Activated naive CD4-positive, alpha-beta T cell treated with anti-CD3 and anti-CD28 coated beads, Interleukin-2, amount 10 ng/mL, durations not matched to agents 7 days and 5 days (primary cell): ENCODE data around the gene VAV2.

Source experiments
- CTCF ChIA-PET: fragments of 350-600 bp; sonication (Branson Sonifier 250); formaldehyde crosslinking; loops from one replicate; lab custom pipeline; 2021; ENCODE audit warnings: antibody characterized with exemption; lab: Charles Lee
- DNase-seq: peaks from one replicate; pipeline ENCODE4 v3.0.0-alpha.2; 2020
- H3K27ac Mint-ChIP-seq: one replicate; pipeline ENCODE4 v1.8.0; 2021; ENCODE audit warnings: mild to moderate bottlenecking, moderate library complexity, mixed read lengths
- H3K27me3 Mint-ChIP-seq: one replicate; pipeline ENCODE4 v1.8.0; 2021; ENCODE audit warnings: mild to moderate bottlenecking, mixed read lengths
- H3K36me3 Mint-ChIP-seq: one replicate; pipeline ENCODE4 v1.8.0; 2021; ENCODE audit warnings: mixed read lengths
- H3K4me1 Mint-ChIP-seq: one replicate; pipeline ENCODE4 v1.8.0; 2021; ENCODE audit warnings: mixed read lengths
- H3K4me3 Mint-ChIP-seq: one replicate; pipeline ENCODE4 v1.8.0; 2021; ENCODE audit warnings: mild to moderate bottlenecking, moderate library complexity, mixed read lengths
- H3K9me3 Mint-ChIP-seq: one replicate; pipeline ENCODE4 v1.8.0; 2021; ENCODE audit warnings: mixed read lengths

The VAV2 gene

GRCh38 chr9:133862585-133863256, 129.4 kb downstream of the VAV2 start:
- DNase-seq, result no peak
- Mint-ChIP-seq H3K36me3 (no peaks in the 10 kb centered on the region), H3K4me3 (no peak overlapping the region), H3K9me3 (peaks cover 4% of the 10 kb centered on the region), H3K27ac (no peak overlapping the region), H3K4me1 (peaks cover 2% of the 10 kb centered on the region), H3K27me3 (peaks cover 5% of the 10 kb centered on the region)
- CTCF ChIA-PET, result no interaction called here

GRCh38 chr9:133861692-133862091, 130.4 kb downstream of the VAV2 start:
- CTCF ChIA-PET, result no interaction called here
- Mint-ChIP-seq H3K4me3 (no peak overlapping the region), H3K4me1 (peaks cover 2% of the 10 kb centered on the region), H3K27ac (no peak overlapping the region), H3K9me3 (peaks cover 4% of the 10 kb centered on the region), H3K36me3 (no peaks in the 10 kb centered on the region), H3K27me3 (peaks cover 5% of the 10 kb centered on the region)
- no peak for DNase-seq

- H3K4me3 Mint-ChIP-seq, result no peak overlapping the region
- CTCF ChIA-PET, result no interaction called here
- no peaks in the 10 kb centered on the region for H3K36me3 Mint-ChIP-seq
- DNase-seq, result no peak
- peaks cover 5% of the 10 kb centered on the region for H3K27me3 Mint-ChIP-seq
- peaks cover 2% of the 10 kb centered on the region for H3K4me1 Mint-ChIP-seq
- H3K27ac Mint-ChIP-seq, result no peak overlapping the region
- peaks cover 4% of the 10 kb centered on the region for H3K9me3 Mint-ChIP-seq
These were observed 131.0 kb downstream of the VAV2 start for GRCh38 chr9:133861086-133861485.

- peaks cover 5% of the 10 kb centered on the region for H3K27me3 Mint-ChIP-seq
- CTCF ChIA-PET, result no interaction called here
- H3K36me3 Mint-ChIP-seq, result no peaks in the 10 kb centered on the region
These were observed 133.4 kb downstream of the VAV2 start for GRCh38 chr9:133858771-133859170.

GRCh38 chr9:133857639-133858038, 134.5 kb downstream of the VAV2 start:
- H3K36me3 Mint-ChIP-seq, result no peaks in the 10 kb centered on the region
- H3K27me3 Mint-ChIP-seq, result peaks cover 3% of the 10 kb centered on the region
- CTCF ChIA-PET, result no interaction called here
- H3K27ac Mint-ChIP-seq, result no peak overlapping the region
- H3K9me3 Mint-ChIP-seq, result no peaks in the 10 kb centered on the region
- no peak for DNase-seq
- no peak overlapping the region for H3K4me3 Mint-ChIP-seq
- H3K4me1 Mint-ChIP-seq, result peaks cover 2% of the 10 kb centered on the region

More at GRCh38 chr9:133858771-133859170, 133.4 kb downstream of the VAV2 start:
- peaks cover 2% of the 10 kb centered on the region for H3K4me1 Mint-ChIP-seq
- no peak for DNase-seq
- no peaks in the 10 kb centered on the region for H3K9me3 Mint-ChIP-seq
- H3K27ac Mint-ChIP-seq, result no peak overlapping the region
- H3K4me3 Mint-ChIP-seq, result no peak overlapping the region

GRCh38 chr9:133856798-133857197, 135.3 kb downstream of the VAV2 start:
- CTCF ChIA-PET, result no interaction called here
- no peaks in the 10 kb centered on the region for H3K27me3 Mint-ChIP-seq

GRCh38 chr9:133855802-133856521, 136.2 kb downstream of the VAV2 start:
- Mint-ChIP-seq H3K4me3 (no peak overlapping the region), H3K27ac (no peak overlapping the region), H3K4me1 (no peaks in the 10 kb centered on the region), H3K9me3 (no peaks in the 10 kb centered on the region), H3K27me3 (no peaks in the 10 kb centered on the region), H3K36me3 (no peaks in the 10 kb centered on the region)
- CTCF ChIA-PET, result no interaction called here
- no peak for DNase-seq

More at GRCh38 chr9:133856798-133857197, 135.3 kb downstream of the VAV2 start:
- no peak overlapping the region for H3K27ac Mint-ChIP-seq
- H3K9me3 Mint-ChIP-seq, result no peaks in the 10 kb centered on the region
- H3K36me3 Mint-ChIP-seq, result no peaks in the 10 kb centered on the region
- H3K4me3 Mint-ChIP-seq, result no peak overlapping the region
- H3K4me1 Mint-ChIP-seq, result no peaks in the 10 kb centered on the region
- DNase-seq, result no peak

GRCh38 chr9:133855371-133855770, 136.8 kb downstream of the VAV2 start:
- no peaks in the 10 kb centered on the region for H3K9me3 Mint-ChIP-seq
- H3K4me1 Mint-ChIP-seq, result no peaks in the 10 kb centered on the region
- no peak overlapping the region for H3K4me3 Mint-ChIP-seq
- no peaks in the 10 kb centered on the region for H3K36me3 Mint-ChIP-seq
- no peak overlapping the region for H3K27ac Mint-ChIP-seq
- no peak for DNase-seq
- H3K27me3 Mint-ChIP-seq, result no peaks in the 10 kb centered on the region
- CTCF ChIA-PET, result no interaction called here

GRCh38 chr9:133854765-133855164, 137.4 kb downstream of the VAV2 start:
- Mint-ChIP-seq H3K36me3 (no peaks in the 10 kb centered on the region), H3K27ac (no peak overlapping the region), H3K27me3 (no peaks in the 10 kb centered on the region), H3K9me3 (no peaks in the 10 kb centered on the region), H3K4me1 (no peaks in the 10 kb centered on the region), H3K4me3 (no peak overlapping the region)
- no peak for DNase-seq
- CTCF ChIA-PET, result no interaction called here

GRCh38 chr9:133854048-133854447, 138.1 kb downstream of the VAV2 start:
- no peak overlapping the region for H3K27ac Mint-ChIP-seq
- H3K36me3 Mint-ChIP-seq, result no peaks in the 10 kb centered on the region
- no peaks in the 10 kb centered on the region for H3K9me3 Mint-ChIP-seq
- no peaks in the 10 kb centered on the region for H3K27me3 Mint-ChIP-seq
- CTCF ChIA-PET, result no interaction called here
- no peak overlapping the region for H3K4me3 Mint-ChIP-seq
- no peak for DNase-seq
- no peaks in the 10 kb centered on the region for H3K4me1 Mint-ChIP-seq

GRCh38 chr9:133853331-133853730, 138.8 kb downstream of the VAV2 start:
- no peak for DNase-seq
- no peaks in the 10 kb centered on the region for H3K9me3 Mint-ChIP-seq
- no peaks in the 10 kb centered on the region for H3K36me3 Mint-ChIP-seq
- H3K27ac Mint-ChIP-seq, result no peak overlapping the region
- CTCF ChIA-PET, result no interaction called here
- H3K4me1 Mint-ChIP-seq, result no peaks in the 10 kb centered on the region
- H3K27me3 Mint-ChIP-seq, result no peaks in the 10 kb centered on the region
- no peak overlapping the region for H3K4me3 Mint-ChIP-seq

GRCh38 chr9:133852431-133852830, 139.7 kb downstream of the VAV2 start:
- H3K9me3 Mint-ChIP-seq, result no peaks in the 10 kb centered on the region
- no peaks in the 10 kb centered on the region for H3K27me3 Mint-ChIP-seq
- no peak overlapping the region for H3K4me3 Mint-ChIP-seq
- H3K27ac Mint-ChIP-seq, result no peak overlapping the region
- CTCF ChIA-PET, result no interaction called here
- no peaks in the 10 kb centered on the region for H3K36me3 Mint-ChIP-seq
- H3K4me1 Mint-ChIP-seq, result no peaks in the 10 kb centered on the region
- DNase-seq, result no peak

GRCh38 chr9:133851693-133852092, 140.4 kb downstream of the VAV2 start:
- no peaks in the 10 kb centered on the region for H3K9me3 Mint-ChIP-seq
- no peak overlapping the region for H3K4me3 Mint-ChIP-seq
- CTCF ChIA-PET, result no interaction called here
- H3K27me3 Mint-ChIP-seq, result no peaks in the 10 kb centered on the region
- H3K36me3 Mint-ChIP-seq, result no peaks in the 10 kb centered on the region
- no peak overlapping the region for H3K27ac Mint-ChIP-seq
- no peaks in the 10 kb centered on the region for H3K4me1 Mint-ChIP-seq
- DNase-seq, result no peak

GRCh38 chr9:133850937-133851336, 141.2 kb downstream of the VAV2 start:
- no peak overlapping the region for H3K27ac Mint-ChIP-seq
- no peak overlapping the region for H3K4me3 Mint-ChIP-seq
- H3K36me3 Mint-ChIP-seq, result no peaks in the 10 kb centered on the region
- H3K9me3 Mint-ChIP-seq, result no peaks in the 10 kb centered on the region
- no peaks in the 10 kb centered on the region for H3K27me3 Mint-ChIP-seq
- CTCF ChIA-PET, result no interaction called here
- H3K4me1 Mint-ChIP-seq, result no peaks in the 10 kb centered on the region
- no peak for DNase-seq

- Mint-ChIP-seq H3K4me3 (no peak overlapping the region), H3K36me3 (no peaks in the 10 kb centered on the region), H3K27me3 (peaks cover 5% of the 10 kb centered on the region), H3K27ac (no peak overlapping the region), H3K4me1 (no peaks in the 10 kb centered on the region), H3K9me3 (no peaks in the 10 kb centered on the region)
- CTCF ChIA-PET, result no interaction called here
- DNase-seq, result no peak
These were observed 142.0 kb downstream of the VAV2 start for GRCh38 chr9:133850161-133850560.
